GM23338 (cell line): Measurements from ENCODE around the gene SUSD4.

Experiments used
- CREB1 ChIP-seq: fragments of 250-450 bp; sonication (Bioruptor Pico); IDR thresholded peaks from 2 replicates; pipeline ENCODE4 v1.5.0; 2020; ENCODE audit warnings: low read depth, mild to moderate bottlenecking, moderate library complexity
- ETS1 ChIP-seq: IDR thresholded peaks from 2 replicates; pipeline ENCODE4 v1.6.1; 2016; ENCODE audit warnings: antibody characterized with exemption
- EZH2 ChIP-seq: fragments of 200-600 bp; sonication (generic); IDR thresholded peaks from one replicate; pipeline ENCODE4 v1.8.0; 2017; ENCODE audit warnings: antibody characterized with exemption, mild to moderate bottlenecking, low read depth; ENCODE audit not compliant: unreplicated experiment
- EZH2phosphoT487 ChIP-seq: fragments of 200-600 bp; sonication (generic); IDR thresholded peaks from one replicate; pipeline ENCODE4 v1.8.1; 2018; ENCODE audit warnings: antibody characterized with exemption; ENCODE audit not compliant: unreplicated experiment
- JUNB ChIP-seq: IDR thresholded peaks from one replicate; pipeline ENCODE4 v1.6.1; 2016; ENCODE audit warnings: antibody characterized with exemption; ENCODE audit not compliant: unreplicated experiment
- NANOG ChIP-seq: IDR thresholded peaks from 2 replicates; pipeline ENCODE4 v1.6.1; 2016; ENCODE audit warnings: antibody characterized with exemption, borderline replicate concordance
- POLR2AphosphoS5 ChIP-seq: IDR thresholded peaks from 2 replicates; pipeline ENCODE4 v1.6.1; 2016; ENCODE audit warnings: antibody characterized with exemption, low read depth
- STAT1 ChIP-seq: IDR thresholded peaks from one replicate; pipeline ENCODE4 v1.6.1; 2016; ENCODE audit warnings: antibody characterized with exemption; ENCODE audit not compliant: unreplicated experiment
- ZNF114 ChIP-seq: fragments of 250-450 bp; sonication (Bioruptor Pico); IDR thresholded peaks from 2 replicates; pipeline ENCODE4 v1.5.0; 2020; ENCODE audit warnings: mild to moderate bottlenecking, moderate library complexity
- TF ChIP-seq, protein P1 (sequence below), 2 experiments: fragments of 200-600 bp in 1 of 2; sonication (generic) in 1 of 2; conservative IDR thresholded peaks; 2 replicates each; pipeline versions ENCODE4 v1.5.1 to v1.6.1; 2016 to 2017; ENCODE audit warnings: antibody characterized with exemption in 2 of 2, low read depth in 2 of 2, mild to moderate bottlenecking in 2 of 2, moderate library complexity in 1 of 2
- TF ChIP-seq, protein P2 (sequence below): IDR thresholded peaks from one replicate; pipeline ENCODE4 v1.6.1; 2018; ENCODE audit warnings: antibody characterized with exemption; ENCODE audit not compliant: unreplicated experiment
- TF ChIP-seq, protein P3 (sequence below): fragments of 250-450 bp; sonication (Bioruptor Pico); IDR thresholded peaks from 2 replicates; pipeline ENCODE4 v1.5.0; 2020; ENCODE audit warnings: mild to moderate bottlenecking, moderate library complexity

DNA sequence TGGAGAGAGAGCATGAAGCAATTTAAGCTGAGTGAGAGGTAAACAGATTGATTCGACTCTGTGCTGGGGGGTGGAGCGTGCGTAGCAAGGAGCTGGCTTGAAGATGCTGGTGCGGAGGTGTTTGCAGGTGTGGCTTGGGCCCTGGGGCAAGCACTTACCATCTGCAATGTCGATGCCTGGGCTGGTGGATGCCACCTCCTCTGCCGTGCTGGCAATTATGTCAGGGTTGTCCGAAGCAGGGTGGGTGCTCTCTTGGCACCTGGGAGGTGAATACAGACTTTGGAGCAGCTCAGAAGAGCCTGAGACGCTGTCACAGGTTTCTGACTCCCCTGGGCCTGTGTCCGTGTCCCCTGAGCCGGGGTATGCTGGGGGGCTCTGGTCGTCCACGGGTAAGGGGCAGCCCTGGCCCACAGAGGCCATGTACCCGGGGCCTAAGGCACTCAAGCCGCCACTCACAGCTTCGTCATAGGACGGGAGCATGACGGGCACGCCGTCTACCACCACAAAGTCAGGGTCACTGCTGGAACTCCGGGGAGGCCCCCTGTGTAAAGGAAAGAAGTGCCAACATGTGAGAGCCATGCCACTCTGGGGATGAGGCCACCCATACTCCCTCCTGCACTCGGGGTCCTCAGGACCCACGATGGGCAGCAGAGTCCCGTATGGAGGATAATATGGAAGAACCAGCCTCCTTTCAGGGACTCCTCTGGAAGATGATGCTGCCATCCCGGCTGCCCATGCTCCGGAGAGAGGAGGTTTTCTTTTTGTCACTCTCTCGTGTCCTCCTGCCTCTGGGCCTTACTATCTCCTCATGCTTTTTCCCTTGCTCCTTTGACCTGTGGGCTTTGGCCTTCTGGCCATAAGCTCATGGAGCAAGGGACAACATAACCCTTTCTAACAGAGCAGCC is 140.6 kb downstream of the SUSD4 start:
- no peak for TF ChIP-seq EZH2
- TF ChIP-seq, protein P1, sequence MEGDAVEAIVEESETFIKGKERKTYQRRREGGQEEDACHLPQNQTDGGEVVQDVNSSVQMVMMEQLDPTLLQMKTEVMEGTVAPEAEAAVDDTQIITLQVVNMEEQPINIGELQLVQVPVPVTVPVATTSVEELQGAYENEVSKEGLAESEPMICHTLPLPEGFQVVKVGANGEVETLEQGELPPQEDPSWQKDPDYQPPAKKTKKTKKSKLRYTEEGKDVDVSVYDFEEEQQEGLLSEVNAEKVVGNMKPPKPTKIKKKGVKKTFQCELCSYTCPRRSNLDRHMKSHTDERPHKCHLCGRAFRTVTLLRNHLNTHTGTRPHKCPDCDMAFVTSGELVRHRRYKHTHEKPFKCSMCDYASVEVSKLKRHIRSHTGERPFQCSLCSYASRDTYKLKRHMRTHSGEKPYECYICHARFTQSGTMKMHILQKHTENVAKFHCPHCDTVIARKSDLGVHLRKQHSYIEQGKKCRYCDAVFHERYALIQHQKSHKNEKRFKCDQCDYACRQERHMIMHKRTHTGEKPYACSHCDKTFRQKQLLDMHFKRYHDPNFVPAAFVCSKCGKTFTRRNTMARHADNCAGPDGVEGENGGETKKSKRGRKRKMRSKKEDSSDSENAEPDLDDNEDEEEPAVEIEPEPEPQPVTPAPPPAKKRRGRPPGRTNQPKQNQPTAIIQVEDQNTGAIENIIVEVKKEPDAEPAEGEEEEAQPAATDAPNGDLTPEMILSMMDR (conservative IDR thresholded peaks at IDR 0.05; ENCODE audit: low read depth in 2 of 2): no peak
- no peak for TF ChIP-seq EZH2phosphoT487
- TF ChIP-seq, protein P2, sequence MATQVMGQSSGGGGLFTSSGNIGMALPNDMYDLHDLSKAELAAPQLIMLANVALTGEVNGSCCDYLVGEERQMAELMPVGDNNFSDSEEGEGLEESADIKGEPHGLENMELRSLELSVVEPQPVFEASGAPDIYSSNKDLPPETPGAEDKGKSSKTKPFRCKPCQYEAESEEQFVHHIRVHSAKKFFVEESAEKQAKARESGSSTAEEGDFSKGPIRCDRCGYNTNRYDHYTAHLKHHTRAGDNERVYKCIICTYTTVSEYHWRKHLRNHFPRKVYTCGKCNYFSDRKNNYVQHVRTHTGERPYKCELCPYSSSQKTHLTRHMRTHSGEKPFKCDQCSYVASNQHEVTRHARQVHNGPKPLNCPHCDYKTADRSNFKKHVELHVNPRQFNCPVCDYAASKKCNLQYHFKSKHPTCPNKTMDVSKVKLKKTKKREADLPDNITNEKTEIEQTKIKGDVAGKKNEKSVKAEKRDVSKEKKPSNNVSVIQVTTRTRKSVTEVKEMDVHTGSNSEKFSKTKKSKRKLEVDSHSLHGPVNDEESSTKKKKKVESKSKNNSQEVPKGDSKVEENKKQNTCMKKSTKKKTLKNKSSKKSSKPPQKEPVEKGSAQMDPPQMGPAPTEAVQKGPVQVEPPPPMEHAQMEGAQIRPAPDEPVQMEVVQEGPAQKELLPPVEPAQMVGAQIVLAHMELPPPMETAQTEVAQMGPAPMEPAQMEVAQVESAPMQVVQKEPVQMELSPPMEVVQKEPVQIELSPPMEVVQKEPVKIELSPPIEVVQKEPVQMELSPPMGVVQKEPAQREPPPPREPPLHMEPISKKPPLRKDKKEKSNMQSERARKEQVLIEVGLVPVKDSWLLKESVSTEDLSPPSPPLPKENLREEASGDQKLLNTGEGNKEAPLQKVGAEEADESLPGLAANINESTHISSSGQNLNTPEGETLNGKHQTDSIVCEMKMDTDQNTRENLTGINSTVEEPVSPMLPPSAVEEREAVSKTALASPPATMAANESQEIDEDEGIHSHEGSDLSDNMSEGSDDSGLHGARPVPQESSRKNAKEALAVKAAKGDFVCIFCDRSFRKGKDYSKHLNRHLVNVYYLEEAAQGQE: no peak
- no peak for TF ChIP-seq NANOG
- TF ChIP-seq POLR2AphosphoS5: no peak
- TF ChIP-seq, protein P3, sequence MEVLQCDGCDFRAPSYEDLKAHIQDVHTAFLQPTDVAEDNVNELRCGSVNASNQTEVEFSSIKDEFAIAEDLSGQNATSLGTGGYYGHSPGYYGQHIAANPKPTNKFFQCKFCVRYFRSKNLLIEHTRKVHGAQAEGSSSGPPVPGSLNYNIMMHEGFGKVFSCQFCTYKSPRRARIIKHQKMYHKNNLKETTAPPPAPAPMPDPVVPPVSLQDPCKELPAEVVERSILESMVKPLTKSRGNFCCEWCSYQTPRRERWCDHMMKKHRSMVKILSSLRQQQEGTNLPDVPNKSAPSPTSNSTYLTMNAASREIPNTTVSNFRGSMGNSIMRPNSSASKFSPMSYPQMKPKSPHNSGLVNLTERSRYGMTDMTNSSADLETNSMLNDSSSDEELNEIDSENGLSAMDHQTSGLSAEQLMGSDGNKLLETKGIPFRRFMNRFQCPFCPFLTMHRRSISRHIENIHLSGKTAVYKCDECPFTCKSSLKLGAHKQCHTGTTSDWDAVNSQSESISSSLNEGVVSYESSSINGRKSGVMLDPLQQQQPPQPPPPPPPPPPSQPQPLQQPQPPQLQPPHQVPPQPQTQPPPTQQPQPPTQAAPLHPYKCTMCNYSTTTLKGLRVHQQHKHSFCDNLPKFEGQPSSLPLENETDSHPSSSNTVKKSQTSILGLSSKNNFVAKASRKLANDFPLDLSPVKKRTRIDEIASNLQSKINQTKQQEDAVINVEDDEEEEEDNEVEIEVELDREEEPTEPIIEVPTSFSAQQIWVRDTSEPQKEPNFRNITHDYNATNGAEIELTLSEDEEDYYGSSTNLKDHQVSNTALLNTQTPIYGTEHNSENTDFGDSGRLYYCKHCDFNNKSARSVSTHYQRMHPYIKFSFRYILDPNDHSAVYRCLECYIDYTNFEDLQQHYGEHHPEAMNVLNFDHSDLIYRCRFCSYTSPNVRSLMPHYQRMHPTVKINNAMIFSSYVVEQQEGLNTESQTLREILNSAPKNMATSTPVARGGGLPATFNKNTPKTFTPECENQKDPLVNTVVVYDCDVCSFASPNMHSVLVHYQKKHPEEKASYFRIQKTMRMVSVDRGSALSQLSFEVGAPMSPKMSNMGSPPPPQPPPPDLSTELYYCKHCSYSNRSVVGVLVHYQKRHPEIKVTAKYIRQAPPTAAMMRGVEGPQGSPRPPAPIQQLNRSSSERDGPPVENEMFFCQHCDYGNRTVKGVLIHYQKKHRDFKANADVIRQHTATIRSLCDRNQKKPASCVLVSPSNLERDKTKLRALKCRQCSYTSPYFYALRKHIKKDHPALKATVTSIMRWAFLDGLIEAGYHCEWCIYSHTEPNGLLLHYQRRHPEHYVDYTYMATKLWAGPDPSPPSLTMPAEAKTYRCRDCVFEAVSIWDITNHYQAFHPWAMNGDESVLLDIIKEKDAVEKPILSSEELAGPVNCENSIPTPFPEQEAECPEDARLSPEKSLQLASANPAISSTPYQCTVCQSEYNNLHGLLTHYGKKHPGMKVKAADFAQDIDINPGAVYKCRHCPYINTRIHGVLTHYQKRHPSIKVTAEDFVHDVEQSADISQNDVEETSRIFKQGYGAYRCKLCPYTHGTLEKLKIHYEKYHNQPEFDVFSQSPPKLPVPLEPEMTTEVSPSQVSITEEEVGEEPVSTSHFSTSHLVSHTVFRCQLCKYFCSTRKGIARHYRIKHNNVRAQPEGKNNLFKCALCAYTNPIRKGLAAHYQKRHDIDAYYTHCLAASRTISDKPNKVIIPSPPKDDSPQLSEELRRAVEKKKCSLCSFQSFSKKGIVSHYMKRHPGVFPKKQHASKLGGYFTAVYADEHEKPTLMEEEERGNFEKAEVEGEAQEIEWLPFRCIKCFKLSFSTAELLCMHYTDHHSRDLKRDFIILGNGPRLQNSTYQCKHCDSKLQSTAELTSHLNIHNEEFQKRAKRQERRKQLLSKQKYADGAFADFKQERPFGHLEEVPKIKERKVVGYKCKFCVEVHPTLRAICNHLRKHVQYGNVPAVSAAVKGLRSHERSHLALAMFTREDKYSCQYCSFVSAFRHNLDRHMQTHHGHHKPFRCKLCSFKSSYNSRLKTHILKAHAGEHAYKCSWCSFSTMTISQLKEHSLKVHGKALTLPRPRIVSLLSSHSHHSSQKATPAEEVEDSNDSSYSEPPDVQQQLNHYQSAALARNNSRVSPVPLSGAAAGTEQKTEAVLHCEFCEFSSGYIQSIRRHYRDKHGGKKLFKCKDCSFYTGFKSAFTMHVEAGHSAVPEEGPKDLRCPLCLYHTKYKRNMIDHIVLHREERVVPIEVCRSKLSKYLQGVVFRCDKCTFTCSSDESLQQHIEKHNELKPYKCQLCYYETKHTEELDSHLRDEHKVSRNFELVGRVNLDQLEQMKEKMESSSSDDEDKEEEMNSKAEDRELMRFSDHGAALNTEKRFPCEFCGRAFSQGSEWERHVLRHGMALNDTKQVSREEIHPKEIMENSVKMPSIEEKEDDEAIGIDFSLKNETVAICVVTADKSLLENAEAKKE (CRISPR knock-in tag): no peak
- TF ChIP-seq ETS1: no peak
- TF ChIP-seq CREB1 (CRISPR knock-in tag): no peak
- no peak for TF ChIP-seq JUNB
- TF ChIP-seq ZNF114: no peak
- TF ChIP-seq STAT1: no peak
